PC-3 (cell line): ENCODE data around the gene ZFC3H1. TPM values are rescaled to one million over a fixed set of nuclear protein-coding genes. Genes with fewer than 3 reads are reported as not detected.

Experiments used
- ATAC-seq: fragments of 200-7000 bp; cut with Tn5 transposase; 2 replicates; pipeline ENCODE4 v1.9.1; 2020; ENCODE audit warnings: mild to moderate bottlenecking, moderate library complexity
- BruUV-seq: library from RNA; stranded (reverse); fragments of 400-500 nt; replicated peaks from 2 replicates; lab custom pipeline; 2021; lab: Mats Ljungman, UMichigan
- CTCF ChIA-PET: fragments of 300-600 bp; sonication (Branson Sonifier 250); formaldehyde crosslinking; loops from one replicate; lab custom pipeline; 2022; ENCODE audit warnings: antibody characterized with exemption; lab: Charles Lee
- POLR2A ChIA-PET: fragments of 300-600 bp; sonication (Branson Sonifier 250); formaldehyde crosslinking; loops from one replicate; lab custom pipeline; 2022; ENCODE audit warnings: antibody characterized with exemption; ENCODE audit not compliant: unreplicated experiment; lab: Charles Lee
- DNase-seq: peaks from one replicate; pipeline ENCODE4 v3.0.0-alpha.2; 2015
- H2AFZ ChIP-seq: fragments of 300-600 bp; sonication (generic); 2 replicates; pipeline ENCODE4 v1.6.0; 2016; ENCODE audit warnings: antibody characterized with exemption, low read length
- H3F3A ChIP-seq: fragments of 300-600 bp; sonication (generic); one replicate; pipeline ENCODE4 v1.6.0; 2017; ENCODE audit warnings: antibody characterized with exemption, low read length, control low read depth, mild to moderate bottlenecking; ENCODE audit not compliant: unreplicated experiment
- H3K27ac ChIP-seq: fragments of 300-600 bp; sonication (generic); 2 replicates; pipeline ENCODE4 v1.5.1; 2016; ENCODE audit warnings: mild to moderate bottlenecking, low read length
- H3K27me3 ChIP-seq: fragments of 300-600 bp; sonication (generic); 2 replicates; pipeline ENCODE4 v1.6.1; 2016; ENCODE audit warnings: low read length, mixed read lengths
- H3K36me3 ChIP-seq: fragments of 300-600 bp; sonication (generic); 2 replicates; pipeline ENCODE4 v1.6.1; 2016; ENCODE audit warnings: low read depth, mixed run types, low read length, mixed read lengths
- H3K4me1 ChIP-seq: fragments of 300-600 bp; sonication (generic); 2 replicates; pipeline ENCODE4 v1.5.1; 2016; ENCODE audit warnings: low read length; ENCODE audit not compliant: insufficient read depth
- H3K4me2 ChIP-seq: fragments of 300-600 bp; sonication (generic); 2 replicates; pipeline ENCODE4 v1.6.0; 2016; ENCODE audit warnings: low read length
- H3K4me3 ChIP-seq: fragments of 300-600 bp; sonication (generic); 2 replicates; pipeline ENCODE4 v1.5.1; 2016; ENCODE audit warnings: mild to moderate bottlenecking, low read length, mixed read lengths
- H3K79me2 ChIP-seq: fragments of 300-600 bp; sonication (generic); 2 replicates; pipeline ENCODE4 v1.6.1; 2017; ENCODE audit warnings: low read length, mixed read lengths
- H3K9ac ChIP-seq: fragments of 300-600 bp; sonication (generic); 2 replicates; pipeline ENCODE4 v1.6.0; 2016; ENCODE audit warnings: mild to moderate bottlenecking, low read length
- H3K9me2 ChIP-seq: fragments of 300-600 bp; sonication (generic); replicated peaks from 2 replicates; pipeline ENCODE4 v1.6.1; 2016; ENCODE audit warnings: mixed run types, low read length, mixed read lengths
- H3K9me3 ChIP-seq: fragments of 300-600 bp; sonication (generic); 2 replicates; pipeline ENCODE4 v1.6.1; 2016; ENCODE audit warnings: low read length, mixed read lengths
- H4K20me1 ChIP-seq: fragments of 300-600 bp; sonication (generic); 2 replicates; pipeline ENCODE4 v1.6.1; 2016; ENCODE audit warnings: low read length, mixed read lengths
- CTCF ChIP-seq: fragments of 300-600 bp; sonication (generic); conservative IDR thresholded peaks from 2 replicates; pipeline ENCODE4 v1.5.1; 2017; ENCODE audit warnings: antibody characterized with exemption, low read depth, mild to moderate bottlenecking, low read length
- EZH2 ChIP-seq: fragments of 300-600 bp; sonication (generic); IDR thresholded peaks from one replicate; pipeline ENCODE4 v1.6.1; 2017; ENCODE audit warnings: antibody characterized with exemption, mild to moderate bottlenecking, low read length; ENCODE audit not compliant: unreplicated experiment
- EZH2phosphoT487 ChIP-seq: fragments of 300-600 bp; sonication (generic); IDR thresholded peaks from 2 replicates; pipeline ENCODE4 v1.6.1; 2018; ENCODE audit warnings: mild to moderate bottlenecking, antibody characterized with exemption, low read length, borderline replicate concordance
- intact Hi-C: fragments of 100-400 bp; cut with micrococcal nuclease; formaldehyde crosslinking; loops from 2 replicates; pipeline ENCODE4 v1.9.0; 2023
- total RNA-seq: library from RNA; depleted of rRNA; stranded (reverse); fragments of >200 nt; gene quantifications from 2 replicates; pipeline ENCODE4 v1.2.3, GENCODE V29; 2014

ZFC3H1 gene
- total RNA-seq, 1 experiment from 2014 or later: 13.7 TPM

- ChIA-PET CTCF (no interaction called here), POLR2A (no interaction called here)
- no peak overlapping the region for H3K9ac ChIP-seq
- intact Hi-C loops: no loop called here
- H3K4me1 ChIP-seq: peaks cover 10% of the 10 kb centered on the region
- H3K4me3 ChIP-seq: no peak overlapping the region
- no peak overlapping the region for H3K4me2 ChIP-seq
- no peak overlapping the region for H2AFZ ChIP-seq
- no peak for DNase-seq
- no peaks in the 10 kb centered on the region for H3K9me3 ChIP-seq
- no peaks in the 10 kb centered on the region for H3K27me3 ChIP-seq
- peaks cover 3% of the 10 kb centered on the region for H3F3A ChIP-seq
- no peaks in the 10 kb centered on the region for H3K9me2 ChIP-seq
- H3K36me3 ChIP-seq: peaks cover 85% of the 10 kb centered on the region
- H3K79me2 ChIP-seq: peaks cover 8% of the 10 kb centered on the region; the same call in 1 of the 2 replicates
- H4K20me1 ChIP-seq: no peaks in the 10 kb centered on the region
- TF ChIP-seq EZH2 (no peak), CTCF (no peak), EZH2phosphoT487 (no peak)
- ATAC-seq: no peak
- BruUV-seq: no TSS peak
- H3K27ac ChIP-seq: no peak overlapping the region
These were observed 41.7 kb downstream of the ZFC3H1 start for GRCh38 chr12:71621938-71622337.

- Histone ChIP-seq H4K20me1 (no peaks in the 10 kb centered on the region), H3K9me3 (no peaks in the 10 kb centered on the region), H3K36me3 (peaks cover 79% of the 10 kb centered on the region), H3K4me2 (no peak overlapping the region), H3K4me3 (no peak overlapping the region), H2AFZ (no peak overlapping the region), H3K27me3 (no peaks in the 10 kb centered on the region), H3K9me2 (no peaks in the 10 kb centered on the region), H3F3A (no peaks in the 10 kb centered on the region), H3K27ac (no peak overlapping the region), H3K79me2 (no peaks in the 10 kb centered on the region), H3K9ac (no peak overlapping the region), H3K4me1 (no peaks in the 10 kb centered on the region)
- ChIA-PET CTCF (no interaction called here), POLR2A (no interaction called here)
- no TSS peak for BruUV-seq
- intact Hi-C loops: no loop called here
- no peak for DNase-seq
- ATAC-seq: no peak
- no peak for TF ChIP-seq EZH2phosphoT487
- no peak for TF ChIP-seq CTCF
- no peak for TF ChIP-seq EZH2
These were observed 53.4 kb downstream of the ZFC3H1 start for GRCh38 chr12:71610031-71610795.

GRCh38 chr12:71607494-71608330 is 55.9 kb downstream of the ZFC3H1 start:
- ATAC-seq (no peak), DNase-seq (no peak)
- Histone ChIP-seq H3K36me3 (peaks cover 60% of the 10 kb centered on the region), H2AFZ (no peak overlapping the region), H3K9ac (no peak overlapping the region), H3K4me1 (no peaks in the 10 kb centered on the region), H3K79me2 (no peaks in the 10 kb centered on the region), H3K4me2 (no peak overlapping the region), H3K4me3 (no peak overlapping the region), H3K27ac (no peak overlapping the region), H4K20me1 (no peaks in the 10 kb centered on the region), H3K9me3 (no peaks in the 10 kb centered on the region), H3F3A (no peaks in the 10 kb centered on the region), H3K9me2 (no peaks in the 10 kb centered on the region), H3K27me3 (no peaks in the 10 kb centered on the region)
- POLR2A ChIA-PET: no interaction called here
- no peak for TF ChIP-seq EZH2phosphoT487
- no peak for TF ChIP-seq EZH2
- TF ChIP-seq CTCF: no peak
- intact Hi-C loops: no loop called here
- no TSS peak for BruUV-seq
- CTCF ChIA-PET: no interaction called here
